DMS79 treated with DMSO at 0.1 percent for 48 hours (cell line): ENCODE data around the gene ARHGEF33.

Experiments
- DNase-seq: peaks from one replicate; lab custom pipeline; 2025; lab: John Stamatoyannopoulos, UW

Gene ARHGEF33

GRCh38 chr2:38889575-38889974, at the start of gene ARHGEF33:
ARHGEF33 (plus strand) TSS chr2:38889875; CDS start chr2:38919448, 29,573 bp downstream.
- no peak for DNase-seq

GRCh38 chr2:38850045-38850444, 39.6 kb upstream of the ARHGEF33 start:
- no peak for DNase-seq

GRCh38 chr2:38856165-38856564, 33.5 kb upstream of the ARHGEF33 start:
- no peak for DNase-seq

- DNase-seq, result no peak
Measured at GRCh38 chr2:38862476-38862875, 27.2 kb upstream of the ARHGEF33 start.

- DNase-seq, result no peak
Measured at GRCh38 chr2:38863061-38863695, 26.5 kb upstream of the ARHGEF33 start.

- DNase-seq, result no peak
Measured at GRCh38 chr2:38866773-38867443, 22.8 kb upstream of the ARHGEF33 start.

GRCh38 chr2:38871432-38871831, 18.2 kb upstream of the ARHGEF33 start:
- DNase-seq, result no peak

- no peak for DNase-seq
Measured at GRCh38 chr2:38873763-38874162, 15.9 kb upstream of the ARHGEF33 start.

GRCh38 chr2:38875227-38875575, 14.5 kb upstream of the ARHGEF33 start:
- DNase-seq, result no peak

GRCh38 chr2:38875576-38876367, 13.9 kb upstream of the ARHGEF33 start, which contains the start of the genes DHX57 and MORN2:
DHX57 (minus strand) TSS chr2:38875934; CDS start chr2:38868405, 7,529 bp downstream.
MORN2 (plus strand) TSS chr2:38875976.
- DNase-seq, result peak; percentile 83

- no peak for DNase-seq
Measured at GRCh38 chr2:38876407-38876806, 13.3 kb upstream of the ARHGEF33 start.

GRCh38 chr2:38886063-38886462, 3.6 kb upstream of the ARHGEF33 start:
- DNase-seq, result no peak

- no peak for DNase-seq
Measured at GRCh38 chr2:38887347-38887746, 2.3 kb upstream of the ARHGEF33 start.

- no peak for DNase-seq
Measured at GRCh38 chr2:38887902-38888554, 1.6 kb upstream of the ARHGEF33 start.

GRCh38 chr2:38889045-38889444, 630 bp upstream of the ARHGEF33 start:
- no peak for DNase-seq

GRCh38 chr2:38892819-38893218, 3.1 kb downstream of the ARHGEF33 start:
- no peak for DNase-seq

- no peak for DNase-seq
Measured at GRCh38 chr2:38898256-38898655, 8.6 kb downstream of the ARHGEF33 start.

GRCh38 chr2:38900726-38901125, 11.1 kb downstream of the ARHGEF33 start:
- no peak for DNase-seq

- DNase-seq, result no peak
Measured at GRCh38 chr2:38905251-38905650, 15.6 kb downstream of the ARHGEF33 start.

GRCh38 chr2:38907242-38907641, 17.6 kb downstream of the ARHGEF33 start:
- no peak for DNase-seq

GRCh38 chr2:38907743-38908562, 18.3 kb downstream of the ARHGEF33 start:
- DNase-seq, result no peak
